ENCODE results near the gene GPR119.
"Not testable (repeated sequence)": the region's sequence is repeated elsewhere in the genome, so short reads cannot be mapped to it uniquely, and the experiment has no call there.

The GPR119 gene

GRCh38 chrX:130347321-130347720 is 38.2 kb downstream of the GPR119 start:
- in situ Hi-C loops (cut with HindIII; ENCODE audit: low pct_ligation_motif_present, low pct_unique_long_range_greater_than_20kb, low sequenced_read_pairs): no loop called here
- DNase-seq: no peak

- in situ Hi-C loops (cut with HindIII; ENCODE audit: low pct_ligation_motif_present, low pct_unique_long_range_greater_than_20kb, low sequenced_read_pairs): no loop called here
- DNase-seq: no peak
These were observed 42.1 kb downstream of the GPR119 start for GRCh38 chrX:130343411-130343810.

GRCh38 chrX:130340271-130340670 is 45.2 kb downstream of the GPR119 start:
- no peak for DNase-seq

GRCh38 chrX:130339408-130340222 is 45.9 kb downstream of the GPR119 start, which contains the start of gene SLC25A14:
Gene SLC25A14, plus strand, starts transcription at chrX:130339919. Its CDS starts 360 bp downstream, at chrX:130340279.
- DNase-seq: peak; percentile 71
- in situ Hi-C loops (cut with HindIII; ENCODE audit: low pct_ligation_motif_present, low pct_unique_long_range_greater_than_20kb, low sequenced_read_pairs): no loop called here

More at GRCh38 chrX:130340271-130340670, 45.2 kb downstream of the GPR119 start:
- in situ Hi-C loops (cut with HindIII; ENCODE audit: low pct_ligation_motif_present, low pct_unique_long_range_greater_than_20kb, low sequenced_read_pairs): no loop called here

GRCh38 chrX:130338869-130339268 is 46.6 kb downstream of the GPR119 start:
- in situ Hi-C loops (cut with HindIII; ENCODE audit: low pct_ligation_motif_present, low pct_unique_long_range_greater_than_20kb, low sequenced_read_pairs); DNase-seq: not testable (repeated sequence)

GRCh38 chrX:130336531-130336930 is 48.9 kb downstream of the GPR119 start:
- in situ Hi-C loops (cut with HindIII; ENCODE audit: low pct_ligation_motif_present, low pct_unique_long_range_greater_than_20kb, low sequenced_read_pairs): no loop called here
- DNase-seq: no peak

All from ACHN (cell line).